ENCODE measurements around the gene KCNH8. TPM values are rescaled to one million over a fixed set of nuclear protein-coding genes. Genes with fewer than 3 reads are reported as not detected.

KCNH8 gene
- total RNA-seq, 6 experiments from 2014 or later = not detected

GRCh38 chr3:19106307-19106706, 42.0 kb upstream of the KCNH8 start:
- Histone ChIP-seq H3K27ac (no peak overlapping the region), H3K27me3 (no peaks in the 10 kb centered on the region), H3K9me3 (no peaks in the 10 kb centered on the region), H3K4me1 (no peaks in the 10 kb centered on the region), H3K4me3 (no peak overlapping the region), H3K36me3 (no peaks in the 10 kb centered on the region)
- ATAC-seq (no peak), DNase-seq (no peak)
- TF ChIP-seq CTCF (IDR thresholded peaks at IDR 0.05) (no peak), POLR2A (IDR thresholded peaks at IDR 0.05) (no peak)
- no CpG with 5 or more reads among the region's 1 CpG for WGBS (ENCODE audit: insufficient coverage, low coverage, low lambda C conversion rate, missing lambda C conversion rate)
- intact Hi-C loops (cut with DNase I) = no loop called here

- DNase-seq = no peak
Measured at GRCh38 chr3:19107719-19108118, 40.6 kb upstream of the KCNH8 start.

DNA sequence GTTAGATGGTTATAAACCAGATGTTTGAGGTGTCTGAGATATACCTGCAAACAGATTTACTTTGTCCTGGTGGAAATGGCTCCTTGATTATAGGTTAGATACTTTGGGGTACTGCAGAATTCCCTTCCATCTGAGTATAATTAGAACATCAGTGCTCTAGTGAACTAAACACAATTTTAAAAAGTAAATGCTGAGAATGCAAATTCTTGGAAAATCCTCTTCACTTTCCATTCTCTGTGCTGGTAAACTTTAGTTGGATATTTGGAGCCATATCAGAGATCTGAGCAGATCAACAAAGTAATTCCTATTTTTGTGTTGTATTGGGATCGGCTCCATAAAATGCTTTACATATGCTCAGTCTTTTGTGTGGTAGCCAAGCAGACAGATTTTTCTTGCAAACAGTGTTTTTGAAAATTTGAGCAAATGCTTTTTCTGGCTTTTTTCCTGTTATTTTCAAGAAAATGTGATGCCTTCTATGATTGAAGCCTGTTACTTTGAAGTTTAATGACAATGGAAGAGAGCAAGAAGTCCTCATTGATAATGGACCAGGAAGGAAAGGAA, 37.9 kb upstream of the KCNH8 start:
- DNase-seq (no peak), ATAC-seq (no peak)
- Histone ChIP-seq H3K9me3 (no peaks in the 10 kb centered on the region), H3K4me1 (no peaks in the 10 kb centered on the region), H3K36me3 (no peaks in the 10 kb centered on the region), H3K27ac (no peak overlapping the region), H3K27me3 (no peaks in the 10 kb centered on the region), H3K4me3 (no peak overlapping the region)
- TF ChIP-seq POLR2A (IDR thresholded peaks at IDR 0.05) = no peak
- no peak for TF ChIP-seq CTCF (IDR thresholded peaks at IDR 0.05)
- intact Hi-C loops (cut with DNase I) = no loop called here
- WGBS (ENCODE audit: insufficient coverage, low coverage, low lambda C conversion rate, missing lambda C conversion rate) = 75% methylated on average over 1 of the region's 1 CpG

More at GRCh38 chr3:19107719-19108118, 40.6 kb upstream of the KCNH8 start:
- Histone ChIP-seq H3K27ac (no peak overlapping the region), H3K9me3 (no peaks in the 10 kb centered on the region), H3K36me3 (no peaks in the 10 kb centered on the region), H3K27me3 (no peaks in the 10 kb centered on the region), H3K4me3 (no peak overlapping the region), H3K4me1 (no peaks in the 10 kb centered on the region)
- intact Hi-C loops (cut with DNase I) = no loop called here
- no CpG with 5 or more reads among the region's 3 CpGs for WGBS (ENCODE audit: insufficient coverage, low coverage, low lambda C conversion rate, missing lambda C conversion rate)
- no peak for TF ChIP-seq CTCF (IDR thresholded peaks at IDR 0.05)
- no peak for ATAC-seq

- Histone ChIP-seq H3K27ac (no peak overlapping the region), H3K27me3 (no peaks in the 10 kb centered on the region), H3K36me3 (no peaks in the 10 kb centered on the region), H3K4me3 (no peak overlapping the region), H3K4me1 (no peaks in the 10 kb centered on the region), H3K9me3 (no peaks in the 10 kb centered on the region)
- WGBS (ENCODE audit: insufficient coverage, low coverage, low lambda C conversion rate, missing lambda C conversion rate) = 20% methylated on average over 1 of the region's 1 CpG
- DNase-seq = no peak
- intact Hi-C loops (cut with DNase I) = no loop called here
- ATAC-seq = no peak
- TF ChIP-seq CTCF (IDR thresholded peaks at IDR 0.05) (no peak), POLR2A (IDR thresholded peaks at IDR 0.05) (no peak)
Measured at GRCh38 chr3:19114461-19114860, 33.8 kb upstream of the KCNH8 start.

DNA sequence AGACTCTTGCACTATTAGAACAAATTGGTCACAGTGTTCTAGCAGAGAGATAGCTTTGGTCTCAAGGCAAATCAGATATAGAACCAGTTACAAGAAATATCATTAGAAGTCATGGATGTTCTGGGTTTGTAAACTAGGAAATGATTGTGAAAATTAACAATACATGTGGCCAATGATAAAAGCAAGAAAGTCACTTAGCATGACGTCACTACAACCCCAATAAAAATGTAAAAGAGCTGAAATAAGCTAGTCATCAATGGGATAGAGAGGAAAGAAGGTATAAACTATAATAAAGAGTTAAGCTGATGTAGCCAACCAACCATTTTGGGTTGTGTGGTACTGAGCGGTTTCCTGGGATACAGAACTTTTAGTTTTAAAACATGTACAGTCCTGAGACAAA, 32.1 kb upstream of the KCNH8 start:
- DNase-seq (no peak), ATAC-seq (no peak)
- Histone ChIP-seq H3K4me3 (no peak overlapping the region), H3K27me3 (no peaks in the 10 kb centered on the region), H3K4me1 (no peaks in the 10 kb centered on the region), H3K36me3 (no peaks in the 10 kb centered on the region), H3K9me3 (no peaks in the 10 kb centered on the region), H3K27ac (no peak overlapping the region)
- TF ChIP-seq CTCF (IDR thresholded peaks at IDR 0.05) (no peak), POLR2A (IDR thresholded peaks at IDR 0.05) (no peak)
- intact Hi-C loops (cut with DNase I) = no loop called here
- WGBS (ENCODE audit: insufficient coverage, low coverage, low lambda C conversion rate, missing lambda C conversion rate) = 32% methylated on average over 2 of the region's 2 CpGs

All from right lobe of liver (tissue), 6 donors.